GM19455 (cell line): Measurements from ENCODE around the gene NME8.
"Not testable (repeated sequence)": the region's sequence is repeated elsewhere in the genome, so short reads cannot be mapped to it uniquely, and the experiment has no call there.

Source experiments
- ATAC-seq: cut with Tn5 transposase; IDR thresholded peaks from one replicate; pipeline ENCODE4 v1.9.1; 2021; ENCODE audit not compliant: unreplicated experiment

The NME8 gene, protein sequence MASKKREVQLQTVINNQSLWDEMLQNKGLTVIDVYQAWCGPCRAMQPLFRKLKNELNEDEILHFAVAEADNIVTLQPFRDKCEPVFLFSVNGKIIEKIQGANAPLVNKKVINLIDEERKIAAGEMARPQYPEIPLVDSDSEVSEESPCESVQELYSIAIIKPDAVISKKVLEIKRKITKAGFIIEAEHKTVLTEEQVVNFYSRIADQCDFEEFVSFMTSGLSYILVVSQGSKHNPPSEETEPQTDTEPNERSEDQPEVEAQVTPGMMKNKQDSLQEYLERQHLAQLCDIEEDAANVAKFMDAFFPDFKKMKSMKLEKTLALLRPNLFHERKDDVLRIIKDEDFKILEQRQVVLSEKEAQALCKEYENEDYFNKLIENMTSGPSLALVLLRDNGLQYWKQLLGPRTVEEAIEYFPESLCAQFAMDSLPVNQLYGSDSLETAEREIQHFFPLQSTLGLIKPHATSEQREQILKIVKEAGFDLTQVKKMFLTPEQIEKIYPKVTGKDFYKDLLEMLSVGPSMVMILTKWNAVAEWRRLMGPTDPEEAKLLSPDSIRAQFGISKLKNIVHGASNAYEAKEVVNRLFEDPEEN

GRCh38 chr7:37848297-37848696 lies at the start of gene NME8:
TSS of gene NME8 (plus strand) at chr7:37848597. CDS start at chr7:37850267, 1,670 bp downstream.
- ATAC-seq = no peak

DNA sequence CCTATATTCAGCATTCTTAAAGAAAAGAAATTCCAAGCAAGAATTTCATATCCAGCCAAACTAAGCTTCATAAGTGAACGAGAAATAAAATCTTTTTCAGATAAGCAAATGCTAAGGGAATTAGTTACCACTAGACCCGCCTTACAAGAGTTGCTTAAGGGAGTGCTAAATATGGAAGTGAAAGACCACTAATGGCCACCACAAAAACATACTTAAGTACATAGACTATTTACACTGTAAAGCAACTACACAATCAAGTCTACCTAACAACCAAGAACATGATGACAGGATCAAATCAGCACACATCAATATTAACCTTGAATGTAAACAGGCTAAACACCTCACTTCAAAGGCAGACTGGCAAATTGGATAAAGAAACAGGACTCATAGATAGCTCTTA lies 42.2 kb upstream of the NME8 start:
- no peak for ATAC-seq

DNA sequence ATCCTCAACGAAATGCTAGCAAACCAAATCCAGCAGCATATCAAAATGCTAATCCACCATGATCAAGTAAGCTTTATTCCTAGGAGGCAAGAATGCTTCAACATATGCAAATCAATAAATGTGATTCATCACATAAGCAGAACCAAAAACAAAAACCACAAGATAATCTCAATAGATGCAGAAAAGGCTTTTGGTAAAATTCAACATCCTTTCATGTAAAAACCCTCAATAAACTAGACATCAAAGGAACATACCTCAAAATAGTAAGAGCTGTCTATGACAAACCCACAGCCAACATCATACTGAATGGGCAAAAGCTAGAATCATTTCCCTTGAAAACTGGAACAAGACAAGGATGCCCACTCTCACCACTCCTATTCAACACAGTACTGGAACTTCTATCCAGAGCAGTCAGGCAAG lies 36.2 kb upstream of the NME8 start:
- ATAC-seq = not testable (repeated sequence)

DNA sequence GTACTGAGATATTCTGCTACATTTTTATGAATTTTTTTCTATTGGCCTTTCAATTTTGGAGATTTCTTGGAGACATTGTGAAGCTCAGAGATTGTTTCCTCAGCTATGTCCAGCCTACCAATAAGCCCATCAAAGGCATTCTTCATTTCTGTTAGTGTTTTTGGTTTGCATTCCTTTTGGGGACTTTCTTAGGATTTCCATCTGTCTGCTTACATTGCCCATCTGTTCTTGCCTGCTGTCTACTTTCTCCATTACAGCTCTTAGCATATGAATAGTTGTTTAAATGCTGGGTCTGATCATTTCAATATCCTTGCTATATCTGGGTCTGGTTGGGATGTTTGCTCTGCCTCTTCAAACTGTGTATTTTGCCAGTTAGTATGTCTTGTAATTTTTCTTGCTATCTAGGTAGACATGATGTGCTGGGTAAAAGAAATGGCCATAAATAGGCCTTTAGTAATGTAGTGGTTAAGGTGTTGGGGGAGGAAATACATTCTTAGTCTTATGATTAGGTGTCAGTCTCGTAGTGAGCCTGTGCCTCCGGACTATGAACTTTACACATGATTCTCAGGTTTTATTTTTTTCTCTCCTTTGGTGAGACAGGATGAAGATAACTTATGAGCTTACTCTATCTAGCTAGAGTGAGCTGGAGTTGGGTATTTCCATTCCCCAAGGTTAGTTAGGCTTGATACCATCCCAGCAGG lies 32.6 kb upstream of the NME8 start:
- peak; percentile 69 for ATAC-seq

GRCh38 chr7:37816922-37817590 lies 31.3 kb upstream of the NME8 start:
- ATAC-seq = no peak

DNA sequence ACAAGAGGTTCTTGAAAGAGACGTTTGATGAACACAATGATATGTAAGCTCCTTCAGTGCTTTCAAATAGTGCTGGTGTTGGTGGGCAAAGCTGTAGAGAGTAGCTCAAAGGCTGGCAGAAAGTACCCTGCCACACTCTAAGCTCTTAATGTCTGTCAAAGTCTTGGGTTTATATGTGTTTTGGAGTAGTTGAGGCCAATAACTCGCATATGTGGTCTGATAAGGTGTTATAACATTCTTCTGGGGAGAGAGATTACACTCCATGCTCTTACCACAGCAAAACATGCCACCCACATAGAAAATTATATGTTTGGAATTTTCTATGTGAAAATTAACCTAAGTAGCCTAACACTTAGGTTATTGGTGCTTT lies 30.8 kb upstream of the NME8 start:
- ATAC-seq = no peak

GRCh38 chr7:37817996-37818720 lies 30.2 kb upstream of the NME8 start:
- no peak for ATAC-seq

DNA sequence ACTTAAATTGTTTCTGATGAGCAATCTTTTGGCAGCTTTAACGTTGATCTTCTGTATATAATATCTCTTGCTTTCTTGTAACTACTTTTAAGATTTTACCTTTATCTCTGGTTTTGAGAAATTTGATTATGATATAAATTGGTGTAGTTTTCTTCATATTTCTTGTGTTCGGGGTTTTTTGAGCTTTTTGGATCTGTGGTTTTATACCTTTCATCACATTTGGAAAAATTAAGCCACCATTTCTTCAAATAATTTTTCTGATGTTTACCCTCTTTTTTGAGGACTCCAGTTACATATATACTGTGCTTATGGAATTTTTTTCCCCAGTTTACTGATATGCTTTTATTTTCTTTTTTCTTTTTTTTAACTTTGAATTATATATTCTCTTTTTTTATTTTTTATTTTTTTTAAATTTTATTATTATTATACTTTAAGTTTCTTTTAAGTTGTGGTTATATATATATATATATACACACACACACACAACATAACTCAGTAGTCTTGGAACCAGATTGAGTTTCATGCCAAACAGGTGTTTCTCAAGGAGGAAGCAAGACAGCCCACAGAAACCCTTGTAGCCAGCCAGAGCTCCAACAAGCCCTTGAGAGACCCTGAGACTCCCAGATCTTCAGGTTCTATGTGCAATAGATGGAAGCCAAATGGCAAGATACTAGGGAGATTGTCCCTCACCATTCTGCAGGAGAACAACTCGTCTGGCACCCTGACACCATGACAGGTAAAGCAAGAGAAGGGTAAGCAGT lies 27.5 kb upstream of the NME8 start:
- no peak for ATAC-seq

GRCh38 chr7:37822946-37823345 lies 25.5 kb upstream of the NME8 start:
- no peak for ATAC-seq

DNA sequence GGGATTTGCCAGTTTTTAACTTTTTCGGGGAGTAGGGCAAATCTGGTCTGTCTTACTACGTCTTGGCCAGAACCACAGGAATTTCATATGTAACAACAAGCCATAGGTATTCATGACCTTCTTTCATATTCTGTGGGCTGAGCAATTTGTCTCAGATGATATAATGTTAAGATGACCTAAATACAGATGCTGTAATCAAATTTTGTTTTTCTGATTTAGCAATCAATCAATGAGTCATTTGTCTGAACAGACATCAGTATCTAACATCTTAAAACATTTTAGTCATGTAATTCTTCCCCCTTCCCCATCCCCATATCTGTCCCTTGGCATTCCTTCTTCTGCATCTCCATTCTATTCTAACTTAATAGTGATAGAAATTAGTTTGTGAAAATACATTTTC lies 24.8 kb upstream of the NME8 start:
- ATAC-seq = no peak

GRCh38 chr7:37825038-37825437 lies 23.4 kb upstream of the NME8 start:
- ATAC-seq = no peak

GRCh38 chr7:37826825-37827224 lies 21.6 kb upstream of the NME8 start:
- ATAC-seq = no peak

DNA sequence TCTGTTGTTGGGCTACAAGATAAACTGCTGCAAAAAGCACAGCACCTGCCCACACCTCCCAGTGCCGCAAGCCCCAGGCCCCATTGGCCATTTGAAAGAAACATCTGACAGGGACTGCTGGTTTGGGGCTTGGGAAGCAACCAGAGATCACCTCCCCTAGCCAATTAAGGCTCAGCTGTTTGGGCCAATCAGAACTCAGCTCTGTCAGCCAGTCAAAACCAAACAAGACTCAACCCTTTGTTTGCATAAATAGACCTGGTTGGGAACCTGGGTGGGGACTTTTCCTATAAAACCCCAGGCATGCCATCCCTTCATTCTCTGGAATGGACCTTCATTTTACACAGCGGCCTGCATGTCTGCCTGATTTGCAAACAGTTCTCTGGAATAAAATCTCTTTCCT lies 17.2 kb upstream of the NME8 start:
- no peak for ATAC-seq

- no peak for ATAC-seq
Observed at GRCh38 chr7:37832194-37832593, 16.2 kb upstream of the NME8 start.

- ATAC-seq = no peak
Observed at GRCh38 chr7:37833107-37833817, 15.1 kb upstream of the NME8 start.

DNA sequence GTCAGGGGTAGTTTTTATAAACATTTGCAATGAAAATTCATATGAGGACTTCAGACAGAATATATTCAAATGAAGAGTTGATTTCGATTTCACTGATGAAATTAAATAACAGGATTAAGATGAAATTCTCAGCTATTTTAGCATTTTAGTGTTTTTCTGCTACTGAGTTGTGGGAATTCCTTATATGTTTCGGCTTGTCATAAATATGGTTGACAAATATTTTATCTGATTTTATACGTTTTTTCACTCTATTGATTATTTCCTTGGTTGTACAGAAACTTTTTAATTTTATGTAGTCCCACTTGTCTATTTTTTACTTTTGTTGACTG lies 14.6 kb upstream of the NME8 start:
- ATAC-seq = no peak

DNA sequence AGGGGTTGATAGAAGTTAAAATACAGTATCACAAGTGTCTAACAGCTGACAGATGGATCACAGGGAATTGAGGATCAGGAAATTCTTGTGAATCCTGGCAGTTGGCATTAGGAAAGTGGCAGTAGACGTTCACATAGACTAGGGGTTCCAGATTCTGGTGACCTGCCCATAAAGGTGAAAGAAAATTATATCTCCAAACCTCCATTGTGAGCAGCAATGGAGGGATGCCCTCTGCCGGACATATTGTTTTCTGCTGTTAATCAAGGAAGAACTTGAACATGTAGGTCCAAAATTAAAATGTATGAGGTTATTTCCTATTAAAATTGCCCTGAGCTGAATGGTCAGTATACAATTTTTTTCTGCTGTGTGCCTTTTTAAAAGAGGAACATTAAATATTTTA lies 5.1 kb downstream of the NME8 start:
- ATAC-seq = no peak

DNA sequence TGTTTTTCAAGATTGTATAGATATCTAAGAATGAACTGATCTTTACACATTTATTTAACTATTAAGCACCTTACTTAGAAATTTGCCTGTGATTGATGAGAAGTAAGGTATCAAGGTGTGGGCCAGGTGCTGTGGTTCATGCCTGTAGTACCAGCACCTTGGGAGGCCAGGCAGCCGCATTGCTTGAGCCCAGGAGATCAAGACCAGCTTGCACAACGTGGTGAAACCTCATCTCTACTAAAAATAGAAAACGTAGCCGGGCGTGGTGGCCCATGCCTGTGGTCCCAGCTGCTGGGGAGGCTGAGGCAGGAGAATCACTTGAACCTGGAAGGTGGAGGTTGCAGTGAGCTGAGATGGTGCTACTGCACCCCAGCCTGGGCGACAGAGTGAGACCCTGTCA lies 33.7 kb downstream of the NME8 start:
- ATAC-seq = no peak

GRCh38 chr7:37893359-37893758 lies 45.0 kb downstream of the NME8 start:
- no peak for ATAC-seq

- ATAC-seq = no peak
Observed at GRCh38 chr7:37894671-37895070, 46.3 kb downstream of the NME8 start.
